Thoracic aorta (tissue), 2 donors: ENCODE measurements around the gene PANK1. TPM values are rescaled to one million over a fixed set of nuclear protein-coding genes. Genes with fewer than 3 reads are reported as not detected.
A peak's percentile ranks its signal among the peaks of the same experiment; 100 is the strongest.

Source experiments
- ATAC-seq: fragments of 150-250 bp; one replicate; pipeline ENCODE4 v1.8.0; 2017; ENCODE audit warnings: low read depth; ENCODE audit not compliant: insufficient number of reproducible peaks, low FRiP score
- DNase-seq: peaks from one replicate; pipeline ENCODE4 v3.0.0-alpha.2; 2020; ENCODE audit warnings: low spot score
- H3K27ac ChIP-seq, 2 donors: fragments of 200-600 bp; sonication (generic); 1 replicate in 1 of 2; 2 replicates in 1 of 2; pipeline ENCODE4 v1.5.1; 2016; ENCODE audit warnings: mild to moderate bottlenecking in 2 of 2, moderate library complexity in 2 of 2
- H3K27me3 ChIP-seq: fragments of 200-600 bp; sonication (generic); replicated peaks from 2 replicates; pipeline ENCODE4 v1.6.0; 2016; ENCODE audit warnings: mild to moderate bottlenecking; ENCODE audit not compliant: insufficient read depth
- H3K36me3 ChIP-seq: fragments of 200-600 bp; sonication (generic); one replicate; pipeline ENCODE4 v1.5.1; 2016
- H3K4me1 ChIP-seq, 2 donors: fragments of 200-600 bp; sonication (generic); 1 replicate in 1 of 2; 2 replicates in 1 of 2; pipeline versions ENCODE4 v1.5.1 to v1.6.0; 2016; ENCODE audit warnings: low read depth in 2 of 2, mild to moderate bottlenecking in 1 of 2; ENCODE audit not compliant: control insufficient read depth in 1 of 2
- H3K4me3 ChIP-seq: fragments of 200-600 bp; sonication (generic); 2 replicates; pipeline ENCODE4 v1.5.1; 2016; ENCODE audit warnings: mild to moderate bottlenecking
- H3K9me3 ChIP-seq: fragments of 200-600 bp; sonication (generic); 2 replicates; pipeline ENCODE4 v1.5.1; 2016
- CTCF ChIP-seq: fragments of 200-600 bp; sonication (generic); IDR thresholded peaks from one replicate; pipeline ENCODE4 v1.5.1; 2019; ENCODE audit warnings: antibody characterized with exemption
- total RNA-seq, 2 donors: library from RNA; depleted of rRNA; stranded (reverse); fragments of >200 nt; gene quantifications; one replicate each; pipeline versions ENCODE4 v1.1.0 to v1.2.3, GENCODE V29; 2016

PANK1 gene
- total RNA-seq = 1 to 10 TPM in 1 of 2 donors, under 1 TPM in 1; 0.95 to 5.5 TPM

GRCh38 chr10:89644967-89645741 is at the start of gene PANK1:
TSS of gene PANK1 (minus strand) at chr10:89645242. CDS start at chr10:89644891, 351 bp downstream.
- H3K36me3 ChIP-seq = no peaks in the 10 kb centered on the region
- no peak for TF ChIP-seq CTCF
- H3K4me1 ChIP-seq = peaks cover 6 to 21% of the 10 kb centered on the region in 2 donors
- DNase-seq (peak; percentile 38), ATAC-seq (no peak)
- no peaks in the 10 kb centered on the region for H3K9me3 ChIP-seq
- H3K27ac ChIP-seq = peak within 1 kb of the TSS; percentile 62 to 71
- H3K4me3 ChIP-seq = peak within 1 kb of the TSS; percentile 78
- no peaks in the 10 kb centered on the region for H3K27me3 ChIP-seq

DNA sequence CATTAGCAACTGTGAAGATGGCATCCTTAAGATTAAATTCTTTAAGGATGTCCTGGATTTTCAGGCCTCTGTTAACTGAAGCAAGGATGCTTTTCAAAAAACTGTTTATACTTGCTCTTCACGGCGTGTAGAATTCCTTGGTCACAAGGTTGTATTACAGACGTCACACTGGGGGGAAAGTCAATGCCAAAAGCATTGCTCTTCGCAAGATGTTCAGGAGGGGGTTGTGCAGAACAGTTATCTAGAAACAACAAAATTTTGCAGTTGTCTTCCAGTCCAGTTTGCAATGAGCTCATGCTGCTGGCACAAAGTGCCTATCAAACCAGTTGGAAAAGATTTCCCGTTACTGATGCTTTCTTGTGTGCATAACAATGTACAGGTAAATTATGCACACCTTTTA is 48.1 kb upstream of the PANK1 start:
- no peaks in the 10 kb centered on the region for H3K4me1 ChIP-seq
- no peak for ATAC-seq
- H3K4me3 ChIP-seq = no peak overlapping the region
- no peaks in the 10 kb centered on the region for H3K27me3 ChIP-seq
- no peak for DNase-seq
- H3K36me3 ChIP-seq = no peaks in the 10 kb centered on the region
- TF ChIP-seq CTCF = no peak
- H3K27ac ChIP-seq = no peak overlapping the region
- no peaks in the 10 kb centered on the region for H3K9me3 ChIP-seq

DNA sequence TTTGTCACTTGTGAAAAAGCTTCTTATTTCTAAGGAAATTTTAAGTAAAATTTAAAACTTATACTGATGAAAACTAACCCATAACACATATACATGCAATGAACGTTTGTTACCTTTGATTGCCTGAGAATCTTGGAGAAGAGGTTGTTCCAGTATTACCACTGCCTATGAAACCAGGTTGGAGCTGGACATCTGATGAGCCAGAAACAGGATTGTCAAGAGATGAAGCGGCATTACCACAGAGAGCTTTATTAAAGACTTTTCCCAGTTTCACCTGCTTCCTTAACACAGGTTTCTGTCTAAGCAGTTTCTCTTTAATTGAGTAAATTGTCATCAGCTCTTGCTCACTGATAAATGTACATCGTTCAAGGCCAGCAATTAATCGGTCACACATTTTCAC is 47.4 kb upstream of the PANK1 start:
- TF ChIP-seq CTCF = no peak
- Histone ChIP-seq H3K4me3 (no peak overlapping the region), H3K27ac (no peak overlapping the region), H3K4me1 (no peaks in the 10 kb centered on the region), H3K9me3 (no peaks in the 10 kb centered on the region), H3K27me3 (no peaks in the 10 kb centered on the region), H3K36me3 (no peaks in the 10 kb centered on the region)
- no peak for ATAC-seq
- no peak for DNase-seq

DNA sequence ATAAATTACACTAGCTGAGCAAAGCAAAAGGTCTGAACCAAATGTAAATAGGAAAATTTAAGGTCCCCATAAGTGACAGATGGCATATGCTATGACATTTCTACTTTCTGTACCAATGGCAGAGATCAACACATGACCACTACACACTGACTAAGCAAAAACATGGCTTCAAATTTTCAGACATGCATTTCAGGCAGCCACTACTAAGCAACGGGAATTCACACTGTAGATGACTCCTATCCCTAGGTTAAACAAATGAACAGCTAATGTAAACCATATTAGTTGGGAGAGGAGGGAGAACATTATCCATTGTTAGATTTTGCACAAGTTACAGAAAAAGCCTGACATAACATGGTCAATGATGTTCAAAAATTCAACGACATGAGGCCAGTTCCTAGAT is 45.0 kb upstream of the PANK1 start:
- Histone ChIP-seq H3K9me3 (no peaks in the 10 kb centered on the region), H3K27ac (no peak overlapping the region), H3K27me3 (no peaks in the 10 kb centered on the region), H3K4me1 (no peaks in the 10 kb centered on the region), H3K36me3 (no peaks in the 10 kb centered on the region), H3K4me3 (no peak overlapping the region)
- no peak for TF ChIP-seq CTCF
- no peak for DNase-seq
- no peak for ATAC-seq

- Histone ChIP-seq H3K9me3 (no peaks in the 10 kb centered on the region), H3K4me3 (no peak overlapping the region), H3K4me1 (no peaks in the 10 kb centered on the region), H3K36me3 (no peaks in the 10 kb centered on the region), H3K27me3 (no peaks in the 10 kb centered on the region), H3K27ac (no peak overlapping the region)
- no peak for DNase-seq
- no peak for ATAC-seq
- TF ChIP-seq CTCF = no peak
Observed at GRCh38 chr10:89685936-89686335, 40.9 kb upstream of the PANK1 start.
